Upper lobe of right lung (tissue), 1 donor: Measurements from ENCODE around the gene UBE2E1. TPM values are rescaled to one million over a fixed set of nuclear protein-coding genes. Genes with fewer than 3 reads are reported as not detected.

Source experiments
- ATAC-seq: fragments of 200-7000 bp; cut with Tn5 transposase; one replicate; pipeline ENCODE4 v1.9.1; 2020; ENCODE audit warnings: mild to moderate bottlenecking, moderate library complexity
- DNase-seq: peaks from one replicate; pipeline ENCODE4 v3.0.0-alpha.2; 2020
- H3K27ac ChIP-seq: fragments of 200-600 bp; one replicate; pipeline ENCODE4 v1.8.0; 2022
- H3K27me3 ChIP-seq: fragments of 200-600 bp; one replicate; pipeline ENCODE4 v1.8.0; 2022; ENCODE audit warnings: mild to moderate bottlenecking
- H3K36me3 ChIP-seq: fragments of 200-600 bp; one replicate; pipeline ENCODE4 v1.8.0; 2022
- H3K4me1 ChIP-seq: fragments of 200-600 bp; one replicate; pipeline ENCODE4 v1.8.0; 2022
- H3K4me3 ChIP-seq: fragments of 200-600 bp; one replicate; pipeline ENCODE4 v1.8.0; 2022; ENCODE audit warnings: mild to moderate bottlenecking
- H3K9me3 ChIP-seq: fragments of 200-600 bp; one replicate; pipeline ENCODE4 v1.8.0; 2022
- intact Hi-C: fragments of 100-400 bp; cut with DNase I; formaldehyde crosslinking; loops from one replicate; pipeline ENCODE4 v1.11.0; 2022
- total RNA-seq: library from RNA; stranded (reverse); fragmentation: NEBNext Ultra II Directional; extraction: Animal tissue kit (Norgen Biotek cat#: 25700); gene quantifications from one replicate; pipeline ENCODE4 v1.2.1, GENCODE V29; 2021
- TF ChIP-seq, protein P1 (sequence below): fragments of 200-600 bp; IDR thresholded peaks from one replicate; pipeline ENCODE4 v1.8.0; 2022; ENCODE audit warnings: antibody characterized with exemption
- donor health status: DM: no; HTN: yes; CAD: no; lungs with severe emphysema.

UBE2E1 gene
- total RNA-seq, 1 donor from 2014 or later = 89.8 TPM

DNA sequence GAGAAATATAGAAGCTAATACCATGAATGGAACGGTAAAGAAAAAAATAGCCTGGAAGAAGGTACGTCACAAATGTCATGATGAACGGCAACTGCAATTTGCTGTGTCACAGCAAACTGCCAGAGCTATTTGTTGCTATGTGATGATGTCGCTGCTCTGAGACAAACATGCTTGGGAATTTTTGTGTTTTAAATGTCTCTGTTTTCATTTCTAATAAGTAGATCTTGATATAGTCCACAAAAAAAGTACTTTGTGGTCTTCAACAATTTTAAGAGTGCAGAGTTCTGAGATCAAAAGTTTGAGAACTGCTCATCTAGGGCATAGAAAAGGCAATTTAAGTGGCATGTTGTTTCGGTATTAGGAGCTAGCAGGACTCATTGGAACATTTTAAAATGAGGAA lies 135.0 kb downstream of the UBE2E1 start:
- H3K27ac ChIP-seq = no peak overlapping the region
- no peak overlapping the region for H3K4me3 ChIP-seq
- ATAC-seq (no peak), DNase-seq (no peak)
- H3K9me3 ChIP-seq = no peaks in the 10 kb centered on the region
- peaks cover 5% of the 10 kb centered on the region for H3K4me1 ChIP-seq
- TF ChIP-seq, protein P1, sequence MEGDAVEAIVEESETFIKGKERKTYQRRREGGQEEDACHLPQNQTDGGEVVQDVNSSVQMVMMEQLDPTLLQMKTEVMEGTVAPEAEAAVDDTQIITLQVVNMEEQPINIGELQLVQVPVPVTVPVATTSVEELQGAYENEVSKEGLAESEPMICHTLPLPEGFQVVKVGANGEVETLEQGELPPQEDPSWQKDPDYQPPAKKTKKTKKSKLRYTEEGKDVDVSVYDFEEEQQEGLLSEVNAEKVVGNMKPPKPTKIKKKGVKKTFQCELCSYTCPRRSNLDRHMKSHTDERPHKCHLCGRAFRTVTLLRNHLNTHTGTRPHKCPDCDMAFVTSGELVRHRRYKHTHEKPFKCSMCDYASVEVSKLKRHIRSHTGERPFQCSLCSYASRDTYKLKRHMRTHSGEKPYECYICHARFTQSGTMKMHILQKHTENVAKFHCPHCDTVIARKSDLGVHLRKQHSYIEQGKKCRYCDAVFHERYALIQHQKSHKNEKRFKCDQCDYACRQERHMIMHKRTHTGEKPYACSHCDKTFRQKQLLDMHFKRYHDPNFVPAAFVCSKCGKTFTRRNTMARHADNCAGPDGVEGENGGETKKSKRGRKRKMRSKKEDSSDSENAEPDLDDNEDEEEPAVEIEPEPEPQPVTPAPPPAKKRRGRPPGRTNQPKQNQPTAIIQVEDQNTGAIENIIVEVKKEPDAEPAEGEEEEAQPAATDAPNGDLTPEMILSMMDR = no peak
- H3K27me3 ChIP-seq = no peaks in the 10 kb centered on the region
- intact Hi-C loops = no loop called here
- H3K36me3 ChIP-seq = no peaks in the 10 kb centered on the region

Other genes with a start within 250 kb of the UBE2E1 start
- 8.4 TPM for gene NKIRAS1, start 111.0 kb downstream of the UBE2E1 start, total RNA-seq
- gene RPL15, start 111.2 kb downstream of the UBE2E1 start, total RNA-seq = 1,404 TPM
- 62.1 TPM for gene NR1D2, start 139.3 kb downstream of the UBE2E1 start, total RNA-seq